HG03066 (cell line): ENCODE results near the gene USP14.
A peak's percentile ranks its signal among the peaks of the same experiment; 100 is the strongest.
"Not testable (repeated sequence)": the region's sequence is repeated elsewhere in the genome, so short reads cannot be mapped to it uniquely, and the experiment has no call there.

ENCODE experiments used
- ATAC-seq: cut with Tn5 transposase; IDR thresholded peaks from one replicate; pipeline ENCODE4 v1.9.1; 2021; ENCODE audit warnings: low read depth; ENCODE audit not compliant: unreplicated experiment

The USP14 gene

GRCh38 chr18:158128-159036, at the start of gene USP14:
USP14 (plus strand) TSS chr18:158557; CDS start chr18:158699, 142 bp downstream.
- peak; percentile 88 for ATAC-seq

GRCh38 chr18:108665-109063, 49.7 kb upstream of the USP14 start:
- ATAC-seq = not testable (repeated sequence)

GRCh38 chr18:109130-109921, 49.0 kb upstream of the USP14 start:
- not testable (repeated sequence) for ATAC-seq

- not testable (repeated sequence) for ATAC-seq
Measured at GRCh38 chr18:109922-110261, 48.5 kb upstream of the USP14 start.

GRCh38 chr18:110351-111201, 47.8 kb upstream of the USP14 start:
- ATAC-seq = not testable (repeated sequence)

- ATAC-seq = peak; percentile 37
Measured at GRCh38 chr18:111306-112014, 46.9 kb upstream of the USP14 start.

GRCh38 chr18:112015-112733, 46.2 kb upstream of the USP14 start:
- not testable (repeated sequence) for ATAC-seq

GRCh38 chr18:120539-121260, 37.7 kb upstream of the USP14 start:
- ATAC-seq = not testable (repeated sequence)

- no peak for ATAC-seq
Measured at GRCh38 chr18:135045-135444, 23.3 kb upstream of the USP14 start.

- no peak for ATAC-seq
Measured at GRCh38 chr18:136433-136832, 21.9 kb upstream of the USP14 start.

GRCh38 chr18:137327-137726, 21.0 kb upstream of the USP14 start:
- ATAC-seq = no peak

- no peak for ATAC-seq
Measured at GRCh38 chr18:140670-141266, 17.6 kb upstream of the USP14 start.

GRCh38 chr18:142624-143296, 15.6 kb upstream of the USP14 start:
- not testable (repeated sequence) for ATAC-seq

GRCh38 chr18:148841-149240, 9.5 kb upstream of the USP14 start:
- no peak for ATAC-seq

GRCh38 chr18:154151-154550, 4.2 kb upstream of the USP14 start:
- no peak for ATAC-seq

GRCh38 chr18:155688-156087, 2.7 kb upstream of the USP14 start:
- ATAC-seq = no peak

GRCh38 chr18:156514-157230, 1.7 kb upstream of the USP14 start:
- ATAC-seq = no peak
